ENCODE data around the gene SRSF5. TPM values are rescaled to one million over a fixed set of nuclear protein-coding genes. Genes with fewer than 3 reads are reported as not detected.
A peak's percentile ranks its signal among the peaks of the same experiment; 100 is the strongest.
"Not testable (repeated sequence)": the region's sequence is repeated elsewhere in the genome, so short reads cannot be mapped to it uniquely, and the experiment has no call there.

The SRSF5 gene
- polyA plus RNA-seq (2013, experiment 1 of 2): 191 TPM
- polyA plus RNA-seq (2013, experiment 2 of 2): 183 TPM

- H3K4ac ChIP-seq (ENCODE audit: low read depth in 1 of 2, low read length in 2 of 2): peak within 1 kb of the TSS; percentile 96 to 97
- peak within 1 kb of the TSS; percentile 75 to 87 for H3K23ac ChIP-seq (ENCODE audit: low read length in 2 of 2)
- H3K18ac ChIP-seq (ENCODE audit: low read depth in 1 of 2, low read length in 2 of 2): peak within 1 kb of the TSS; percentile 98 to 99
- H2BK12ac ChIP-seq (ENCODE audit: low read length in 2 of 2): peak within 1 kb of the TSS in 1 of 2 experiments; percentile 90
- H3K9ac ChIP-seq (ENCODE audit: low read length): peak within 1 kb of the TSS; percentile 100
- H3K4me2 ChIP-seq (ENCODE audit: low read length, poor library complexity, severe bottlenecking): peak within 1 kb of the TSS; percentile 77
- peak within 1 kb of the TSS; percentile 47 for H2BK5ac ChIP-seq (ENCODE audit: low read depth, low read length, poor library complexity, severe bottlenecking)
- H2AK5ac ChIP-seq (ENCODE audit: low read length, severe bottlenecking): peak within 1 kb of the TSS; percentile 98
- peak within 1 kb of the TSS; percentile 95 for H4K91ac ChIP-seq (ENCODE audit: low read length)
- peak within 1 kb of the TSS in 1 of 2 experiments; percentile 83 for H3K14ac ChIP-seq (ENCODE audit: low read length in 2 of 2)
- peak within 1 kb of the TSS; percentile 40 for H2BK15ac ChIP-seq (ENCODE audit: low read depth, poor library complexity, severe bottlenecking)
- peak within 1 kb of the TSS; percentile 51 for H2AFZ ChIP-seq (ENCODE audit: low read depth, low read length)
- DNase-seq: peak; percentile 98
- peak within 1 kb of the TSS; percentile 97 for H3K27ac ChIP-seq (ENCODE audit: low read length, poor library complexity, severe bottlenecking)
- peaks cover 16% of the 10 kb centered on the region for H3K79me1 ChIP-seq (replicated peaks; ENCODE audit: low read length, poor library complexity, severe bottlenecking)
- WGBS: under 1% methylated on average over 30 of the region's 31 CpGs
- peaks cover 17 to 42% of the 10 kb centered on the region in 2 experiments for H3K36me3 ChIP-seq (ENCODE audit: control insufficient read depth in 1 of 2, insufficient read depth in 2 of 2, low read depth in 1 of 2, low read length in 2 of 2)
- peaks cover 12% of the 10 kb centered on the region for H3K4me1 ChIP-seq (ENCODE audit: control insufficient read depth, insufficient read depth, low read depth, low read length)
- peak within 1 kb of the TSS; percentile 100 for H4K8ac ChIP-seq (ENCODE audit: low read length)
- peak within 1 kb of the TSS; percentile 97 to 99 for H3K4me3 ChIP-seq (ENCODE audit: insufficient read depth in 1 of 2, low read depth in 1 of 2, low read length in 2 of 2)
- peak within 1 kb of the TSS; percentile 42 for H2BK120ac ChIP-seq (ENCODE audit: low read depth, low read length)
- no peaks in the 10 kb centered on the region for H3K9me3 ChIP-seq (ENCODE audit: control insufficient read depth, low read length)
- no peaks in the 10 kb centered on the region for H3K27me3 ChIP-seq (ENCODE audit: control insufficient read depth in 1 of 2, insufficient read depth in 1 of 2, low read length in 2 of 2)
Observed at GRCh38 chr14:69766984-69767368, at the start of gene SRSF5. TSS of gene SRSF5 (plus strand) at chr14:69767142. CDS start at chr14:69768157, 1,015 bp downstream.

GRCh38 chr14:69718614-69719013 is 48.3 kb upstream of the SRSF5 start:
- not testable (repeated sequence) for H3K36me3 ChIP-seq (ENCODE audit: control insufficient read depth in 1 of 2, insufficient read depth in 2 of 2, low read depth in 1 of 2, low read length in 2 of 2); H3K23ac ChIP-seq (ENCODE audit: low read length in 2 of 2); H3K27ac ChIP-seq (ENCODE audit: low read length, poor library complexity, severe bottlenecking); H3K9me3 ChIP-seq (ENCODE audit: control insufficient read depth, low read length); H3K27me3 ChIP-seq (ENCODE audit: control insufficient read depth in 1 of 2, insufficient read depth in 1 of 2, low read length in 2 of 2); H4K8ac ChIP-seq (ENCODE audit: low read length); DNase-seq; H3K4me2 ChIP-seq (ENCODE audit: low read length, poor library complexity, severe bottlenecking); H4K91ac ChIP-seq (ENCODE audit: low read length); H3K14ac ChIP-seq (ENCODE audit: low read length in 2 of 2); H2BK120ac ChIP-seq (ENCODE audit: low read depth, low read length); H2BK15ac ChIP-seq (ENCODE audit: low read depth, poor library complexity, severe bottlenecking); H3K4ac ChIP-seq (ENCODE audit: low read depth in 1 of 2, low read length in 2 of 2); H3K79me1 ChIP-seq (replicated peaks; ENCODE audit: low read length, poor library complexity, severe bottlenecking); H2BK12ac ChIP-seq (ENCODE audit: low read length in 2 of 2); H3K4me3 ChIP-seq (ENCODE audit: insufficient read depth in 1 of 2, low read depth in 1 of 2, low read length in 2 of 2); H2AFZ ChIP-seq (ENCODE audit: low read depth, low read length); H3K18ac ChIP-seq (ENCODE audit: low read depth in 1 of 2, low read length in 2 of 2); H2AK5ac ChIP-seq (ENCODE audit: low read length, severe bottlenecking); H2BK5ac ChIP-seq (ENCODE audit: low read depth, low read length, poor library complexity, severe bottlenecking)
- H3K4me1 ChIP-seq (ENCODE audit: control insufficient read depth, insufficient read depth, low read depth, low read length): peaks cover 16% of the 10 kb centered on the region
- WGBS: 89% methylated on average over 2 of the region's 2 CpGs
- peak overlapping the region; percentile 31 for H3K9ac ChIP-seq (ENCODE audit: low read length)

- no peak overlapping the region for H2BK5ac ChIP-seq (ENCODE audit: low read depth, low read length, poor library complexity, severe bottlenecking)
- DNase-seq: peak; percentile 95
- no peak overlapping the region for H2AK5ac ChIP-seq (ENCODE audit: low read length, severe bottlenecking)
- 53% methylated on average over 7 of the region's 7 CpGs for WGBS
- no peaks in the 10 kb centered on the region for H3K9me3 ChIP-seq (ENCODE audit: control insufficient read depth, low read length)
- H2BK120ac ChIP-seq (ENCODE audit: low read depth, low read length): no peak overlapping the region
- H3K36me3 ChIP-seq (ENCODE audit: control insufficient read depth in 1 of 2, insufficient read depth in 2 of 2, low read depth in 1 of 2, low read length in 2 of 2): no peaks in the 10 kb centered on the region
- no peaks in the 10 kb centered on the region for H3K27me3 ChIP-seq (ENCODE audit: control insufficient read depth in 1 of 2, insufficient read depth in 1 of 2, low read length in 2 of 2)
- H4K8ac ChIP-seq (ENCODE audit: low read length): peak overlapping the region; percentile 39
- peak overlapping the region; percentile 70 for H3K27ac ChIP-seq (ENCODE audit: low read length, poor library complexity, severe bottlenecking)
- H4K91ac ChIP-seq (ENCODE audit: low read length): no peak overlapping the region
- peak overlapping the region; percentile 36 for H2AFZ ChIP-seq (ENCODE audit: low read depth, low read length)
- no peak overlapping the region for H3K4ac ChIP-seq (ENCODE audit: low read depth in 1 of 2, low read length in 2 of 2)
- H3K14ac ChIP-seq (ENCODE audit: low read length in 2 of 2): no peak overlapping the region
- H3K9ac ChIP-seq (ENCODE audit: low read length): no peak overlapping the region
- peak overlapping the region in 1 of 2 experiments; percentile 28 for H3K18ac ChIP-seq (ENCODE audit: low read depth in 1 of 2, low read length in 2 of 2)
- H3K4me1 ChIP-seq (ENCODE audit: control insufficient read depth, insufficient read depth, low read depth, low read length): peaks cover 14% of the 10 kb centered on the region
- H2BK12ac ChIP-seq (ENCODE audit: low read length in 2 of 2): peak overlapping the region in 1 of 2 experiments; percentile 6
- H3K23ac ChIP-seq (ENCODE audit: low read length in 2 of 2): no peak overlapping the region
- H3K4me2 ChIP-seq (ENCODE audit: low read length, poor library complexity, severe bottlenecking): no peak overlapping the region
- H3K79me1 ChIP-seq (replicated peaks; ENCODE audit: low read length, poor library complexity, severe bottlenecking): no peaks in the 10 kb centered on the region
- peak overlapping the region; percentile 20 for H2BK15ac ChIP-seq (ENCODE audit: low read depth, poor library complexity, severe bottlenecking)
- no peak overlapping the region for H3K4me3 ChIP-seq (ENCODE audit: insufficient read depth in 1 of 2, low read depth in 1 of 2, low read length in 2 of 2)
Observed at GRCh38 chr14:69719501-69719951, 47.4 kb upstream of the SRSF5 start.

GRCh38 chr14:69720912-69721311 is 46.0 kb upstream of the SRSF5 start:
- H4K91ac ChIP-seq (ENCODE audit: low read length): no peak overlapping the region
- peaks cover 0 to 2% of the 10 kb centered on the region in 2 experiments for H3K27me3 ChIP-seq (ENCODE audit: control insufficient read depth in 1 of 2, insufficient read depth in 1 of 2, low read length in 2 of 2)
- no peak overlapping the region for H3K4ac ChIP-seq (ENCODE audit: low read depth in 1 of 2, low read length in 2 of 2)
- no peak overlapping the region for H3K14ac ChIP-seq (ENCODE audit: low read length in 2 of 2)
- peak overlapping the region; percentile 9 for H2BK15ac ChIP-seq (ENCODE audit: low read depth, poor library complexity, severe bottlenecking)
- no peak overlapping the region for H2AFZ ChIP-seq (ENCODE audit: low read depth, low read length)
- no peak overlapping the region for H2BK120ac ChIP-seq (ENCODE audit: low read depth, low read length)
- no peaks in the 10 kb centered on the region for H3K36me3 ChIP-seq (ENCODE audit: control insufficient read depth in 1 of 2, insufficient read depth in 2 of 2, low read depth in 1 of 2, low read length in 2 of 2)
- no peak overlapping the region for H3K4me3 ChIP-seq (ENCODE audit: insufficient read depth in 1 of 2, low read depth in 1 of 2, low read length in 2 of 2)
- no peak overlapping the region for H3K18ac ChIP-seq (ENCODE audit: low read depth in 1 of 2, low read length in 2 of 2)
- H3K4me2 ChIP-seq (ENCODE audit: low read length, poor library complexity, severe bottlenecking): no peak overlapping the region
- no peak overlapping the region for H3K9ac ChIP-seq (ENCODE audit: low read length)
- no peak overlapping the region for H4K8ac ChIP-seq (ENCODE audit: low read length)
- H3K27ac ChIP-seq (ENCODE audit: low read length, poor library complexity, severe bottlenecking): no peak overlapping the region
- no peak overlapping the region for H2BK12ac ChIP-seq (ENCODE audit: low read length in 2 of 2)
- H3K4me1 ChIP-seq (ENCODE audit: control insufficient read depth, insufficient read depth, low read depth, low read length): peaks cover 13% of the 10 kb centered on the region
- no peak overlapping the region for H2BK5ac ChIP-seq (ENCODE audit: low read depth, low read length, poor library complexity, severe bottlenecking)
- no peak overlapping the region for H2AK5ac ChIP-seq (ENCODE audit: low read length, severe bottlenecking)
- no peak for DNase-seq
- H3K9me3 ChIP-seq (ENCODE audit: control insufficient read depth, low read length): no peaks in the 10 kb centered on the region
- WGBS: 82% methylated on average over 4 of the region's 4 CpGs
- no peak overlapping the region for H3K23ac ChIP-seq (ENCODE audit: low read length in 2 of 2)
- H3K79me1 ChIP-seq (replicated peaks; ENCODE audit: low read length, poor library complexity, severe bottlenecking): no peaks in the 10 kb centered on the region

Data from mesenchymal stem cell (in vitro differentiated cells and primary cell).